Right atrium auricular region (tissue), 2 donors: ENCODE data around the gene PSMC3. TPM values are rescaled to one million over a fixed set of nuclear protein-coding genes. Genes with fewer than 3 reads are reported as not detected.

Experiments used
- DNase-seq: peaks from one replicate; pipeline ENCODE4 v3.0.0-alpha.2; 2019; ENCODE audit warnings: low spot score
- H3K27ac ChIP-seq, 2 donors: fragments of 200-600 bp; sonication (generic); 1 replicate in 1 of 2; 2 replicates in 1 of 2; pipeline ENCODE4 v1.5.1; 2016 to 2019
- H3K27me3 ChIP-seq, 2 donors: fragments of 200-600 bp; sonication (generic); one replicate each; pipeline versions ENCODE4 v1.5.1 to v1.6.0; 2017 to 2019
- H3K36me3 ChIP-seq: fragments of 200-600 bp; sonication (generic); one replicate; pipeline ENCODE4 v1.5.1; 2016
- H3K4me1 ChIP-seq, 2 donors: fragments of 200-600 bp; sonication (generic); one replicate each; pipeline versions ENCODE4 v1.5.1 to v1.6.0; 2017 to 2019
- H3K4me3 ChIP-seq, 2 donors: fragments of 200-600 bp; sonication (generic); 1 replicate in 1 of 2; 2 replicates in 1 of 2; pipeline ENCODE4 v1.5.1; 2017 to 2019; ENCODE audit warnings: mild to moderate bottlenecking in 1 of 2, moderate library complexity in 1 of 2
- H3K9me3 ChIP-seq, 2 donors: fragments of 200-600 bp; sonication (generic); one replicate each; pipeline ENCODE4 v1.5.1; 2019
- CTCF ChIP-seq, 2 donors: fragments of 200-600 bp; sonication (generic); IDR thresholded peaks; one replicate each; pipeline ENCODE4 v1.5.1; 2019; ENCODE audit warnings: antibody characterized with exemption in 2 of 2
- total RNA-seq, 2 donors: library from RNA; depleted of rRNA; stranded (reverse); fragments of >200 nt; gene quantifications; one replicate each; pipeline ENCODE4 v1.1.0, GENCODE V29; 2016

Gene PSMC3
- total RNA-seq, 2 donors from 2014 or later = 130 to 177 TPM

GRCh38 chr11:47400768-47401279, 25.4 kb downstream of the PSMC3 start:
- no peaks in the 10 kb centered on the region for H3K27me3 ChIP-seq
- peak overlapping the region; percentile 79 to 86 for H3K27ac ChIP-seq
- peak overlapping the region in 1 of 2 donors; percentile 59 for H3K4me3 ChIP-seq
- no peak for DNase-seq
- no peaks in the 10 kb centered on the region for H3K9me3 ChIP-seq
- no peaks in the 10 kb centered on the region for H3K36me3 ChIP-seq
- no peak for TF ChIP-seq CTCF (IDR thresholded peaks at IDR 0.05)
- H3K4me1 ChIP-seq = peaks cover 0 to 20% of the 10 kb centered on the region in 2 donors

GRCh38 chr11:47399860-47400767, 26.1 kb downstream of the PSMC3 start:
- Histone ChIP-seq H3K4me1 (peaks cover 0 to 24% of the 10 kb centered on the region in 2 donors), H3K27ac (peak overlapping the region; percentile 79 to 86), H3K36me3 (no peaks in the 10 kb centered on the region), H3K9me3 (no peaks in the 10 kb centered on the region), H3K4me3 (peak overlapping the region; percentile 37 to 59), H3K27me3 (no peaks in the 10 kb centered on the region)
- no peak for DNase-seq
- TF ChIP-seq CTCF (IDR thresholded peaks at IDR 0.05) = no peak

- peaks cover 0 to 36% of the 10 kb centered on the region in 2 donors for H3K4me1 ChIP-seq
- H3K27ac ChIP-seq = no peak overlapping the region
- H3K9me3 ChIP-seq = no peaks in the 10 kb centered on the region
- no peak overlapping the region for H3K4me3 ChIP-seq
- DNase-seq = no peak
- no peaks in the 10 kb centered on the region for H3K36me3 ChIP-seq
- no peak for TF ChIP-seq CTCF (IDR thresholded peaks at IDR 0.05)
- H3K27me3 ChIP-seq = no peaks in the 10 kb centered on the region
Measured at GRCh38 chr11:47398551-47398950, 27.7 kb downstream of the PSMC3 start.

GRCh38 chr11:47398011-47398410, 28.2 kb downstream of the PSMC3 start:
- DNase-seq = no peak
- no peaks in the 10 kb centered on the region for H3K27me3 ChIP-seq
- no peak overlapping the region for H3K4me3 ChIP-seq
- no peaks in the 10 kb centered on the region for H3K9me3 ChIP-seq
- TF ChIP-seq CTCF (IDR thresholded peaks at IDR 0.05) = no peak
- no peaks in the 10 kb centered on the region for H3K36me3 ChIP-seq
- no peak overlapping the region for H3K27ac ChIP-seq
- H3K4me1 ChIP-seq = peaks cover 0 to 41% of the 10 kb centered on the region in 2 donors

- DNase-seq = no peak
- Histone ChIP-seq H3K4me1 (peaks cover 0 to 37% of the 10 kb centered on the region in 2 donors), H3K9me3 (no peaks in the 10 kb centered on the region), H3K27me3 (no peaks in the 10 kb centered on the region), H3K4me3 (no peak overlapping the region), H3K27ac (peak overlapping the region; percentile 56 to 84), H3K36me3 (no peaks in the 10 kb centered on the region)
- TF ChIP-seq CTCF (IDR thresholded peaks at IDR 0.05) = no peak
Measured at GRCh38 chr11:47396049-47396320, 30.3 kb downstream of the PSMC3 start.
